Thoracic aorta (tissue), 2 donors: ENCODE measurements around the gene RFFL. TPM values are rescaled to one million over a fixed set of nuclear protein-coding genes. Genes with fewer than 3 reads are reported as not detected.

Experiments used
- ATAC-seq: fragments of 150-250 bp; one replicate; pipeline ENCODE4 v1.8.0; 2017; ENCODE audit warnings: low read depth; ENCODE audit not compliant: insufficient number of reproducible peaks, low FRiP score
- DNase-seq: peaks from one replicate; pipeline ENCODE4 v3.0.0-alpha.2; 2020; ENCODE audit warnings: low spot score
- H3K27ac ChIP-seq, 2 donors: fragments of 200-600 bp; sonication (generic); 1 replicate in 1 of 2; 2 replicates in 1 of 2; pipeline ENCODE4 v1.5.1; 2016; ENCODE audit warnings: mild to moderate bottlenecking in 2 of 2, moderate library complexity in 2 of 2
- H3K27me3 ChIP-seq: fragments of 200-600 bp; sonication (generic); replicated peaks from 2 replicates; pipeline ENCODE4 v1.6.0; 2016; ENCODE audit warnings: mild to moderate bottlenecking; ENCODE audit not compliant: insufficient read depth
- H3K36me3 ChIP-seq: fragments of 200-600 bp; sonication (generic); one replicate; pipeline ENCODE4 v1.5.1; 2016
- H3K4me1 ChIP-seq, 2 donors: fragments of 200-600 bp; sonication (generic); 1 replicate in 1 of 2; 2 replicates in 1 of 2; pipeline versions ENCODE4 v1.5.1 to v1.6.0; 2016; ENCODE audit warnings: low read depth in 2 of 2, mild to moderate bottlenecking in 1 of 2; ENCODE audit not compliant: control insufficient read depth in 1 of 2
- H3K4me3 ChIP-seq: fragments of 200-600 bp; sonication (generic); 2 replicates; pipeline ENCODE4 v1.5.1; 2016; ENCODE audit warnings: mild to moderate bottlenecking
- H3K9me3 ChIP-seq: fragments of 200-600 bp; sonication (generic); 2 replicates; pipeline ENCODE4 v1.5.1; 2016
- CTCF ChIP-seq: fragments of 200-600 bp; sonication (generic); IDR thresholded peaks from one replicate; pipeline ENCODE4 v1.5.1; 2019; ENCODE audit warnings: antibody characterized with exemption
- total RNA-seq, 2 donors: library from RNA; depleted of rRNA; stranded (reverse); fragments of >200 nt; gene quantifications; one replicate each; pipeline versions ENCODE4 v1.1.0 to v1.2.3, GENCODE V29; 2016

Gene RFFL
- total RNA-seq, 2 donors from 2014 or later, result 22.0 to 30.9 TPM

GRCh38 chr17:35017021-35017420 is 46.5 kb downstream of the RFFL start:
- peaks cover 22% of the 10 kb centered on the region for H3K36me3 ChIP-seq
- H3K4me1 ChIP-seq, result peaks cover 8 to 10% of the 10 kb centered on the region in 2 donors
- H3K27ac ChIP-seq, result no peak overlapping the region
- ATAC-seq, result no peak
- no peaks in the 10 kb centered on the region for H3K9me3 ChIP-seq
- no peak for DNase-seq
- no peak for TF ChIP-seq CTCF
- H3K27me3 ChIP-seq, result no peaks in the 10 kb centered on the region
- H3K4me3 ChIP-seq, result no peak overlapping the region

- peaks cover 3 to 4% of the 10 kb centered on the region in 2 donors for H3K4me1 ChIP-seq
- H3K9me3 ChIP-seq, result no peaks in the 10 kb centered on the region
- no peaks in the 10 kb centered on the region for H3K27me3 ChIP-seq
- no peak for ATAC-seq
- TF ChIP-seq CTCF, result no peak
- H3K4me3 ChIP-seq, result no peak overlapping the region
- H3K36me3 ChIP-seq, result peaks cover 29% of the 10 kb centered on the region
- no peak overlapping the region for H3K27ac ChIP-seq
- no peak for DNase-seq
Measured at GRCh38 chr17:35016369-35016768, 47.1 kb downstream of the RFFL start.

GRCh38 chr17:35011671-35012216 is 51.8 kb downstream of the RFFL start:
- Histone ChIP-seq H3K9me3 (no peaks in the 10 kb centered on the region), H3K27me3 (no peaks in the 10 kb centered on the region), H3K4me3 (no peak overlapping the region), H3K27ac (no peak overlapping the region), H3K4me1 (no peaks in the 10 kb centered on the region), H3K36me3 (peaks cover 51% of the 10 kb centered on the region)
- no peak for ATAC-seq
- no peak for DNase-seq
- TF ChIP-seq CTCF, result no peak

- DNase-seq (no peak), ATAC-seq (no peak)
- TF ChIP-seq CTCF, result no peak
- H3K4me3 ChIP-seq, result no peak overlapping the region
- H3K4me1 ChIP-seq, result no peaks in the 10 kb centered on the region
- H3K27me3 ChIP-seq, result no peaks in the 10 kb centered on the region
- no peak overlapping the region for H3K27ac ChIP-seq
- no peaks in the 10 kb centered on the region for H3K9me3 ChIP-seq
- H3K36me3 ChIP-seq, result peaks cover 39% of the 10 kb centered on the region
Measured at GRCh38 chr17:35010093-35010492, 53.4 kb downstream of the RFFL start.

GRCh38 chr17:35006961-35007360 is 56.5 kb downstream of the RFFL start:
- no peak for TF ChIP-seq CTCF
- H3K4me1 ChIP-seq, result no peaks in the 10 kb centered on the region
- no peaks in the 10 kb centered on the region for H3K9me3 ChIP-seq
- ATAC-seq (no peak), DNase-seq (no peak)
- no peaks in the 10 kb centered on the region for H3K27me3 ChIP-seq
- H3K4me3 ChIP-seq, result no peak overlapping the region
- no peak overlapping the region for H3K27ac ChIP-seq
- H3K36me3 ChIP-seq, result peaks cover 34% of the 10 kb centered on the region
